GM19452 (cell line): Measurements from ENCODE around the gene TTLL7.
A peak's percentile ranks its signal among the peaks of the same experiment; 100 is the strongest.
"Not testable (repeated sequence)": the region's sequence is repeated elsewhere in the genome, so short reads cannot be mapped to it uniquely, and the experiment has no call there.

Experiments used
- ATAC-seq: cut with Tn5 transposase; IDR thresholded peaks from one replicate; pipeline ENCODE4 v1.9.1; 2021; ENCODE audit not compliant: unreplicated experiment

TTLL7 gene

DNA sequence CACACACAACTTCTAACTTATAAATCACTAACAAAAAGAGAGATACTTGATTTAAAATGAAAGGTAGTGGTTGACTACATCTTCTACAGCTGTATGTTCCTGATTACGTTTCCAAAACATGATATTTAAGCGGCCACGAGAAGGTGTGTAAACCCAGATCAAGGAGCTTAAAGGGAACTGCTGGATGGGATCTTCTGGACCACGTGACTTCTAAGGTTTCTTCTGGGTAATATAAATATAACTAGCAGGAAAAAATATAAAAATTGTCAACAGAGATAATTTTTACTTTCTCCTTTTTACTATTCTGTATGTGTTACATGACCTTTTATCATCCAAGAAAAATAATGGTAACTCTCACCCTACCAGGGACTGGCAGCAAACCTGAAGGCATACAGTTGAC lies 66.2 kb downstream of the TTLL7 start:
- no peak for ATAC-seq

DNA sequence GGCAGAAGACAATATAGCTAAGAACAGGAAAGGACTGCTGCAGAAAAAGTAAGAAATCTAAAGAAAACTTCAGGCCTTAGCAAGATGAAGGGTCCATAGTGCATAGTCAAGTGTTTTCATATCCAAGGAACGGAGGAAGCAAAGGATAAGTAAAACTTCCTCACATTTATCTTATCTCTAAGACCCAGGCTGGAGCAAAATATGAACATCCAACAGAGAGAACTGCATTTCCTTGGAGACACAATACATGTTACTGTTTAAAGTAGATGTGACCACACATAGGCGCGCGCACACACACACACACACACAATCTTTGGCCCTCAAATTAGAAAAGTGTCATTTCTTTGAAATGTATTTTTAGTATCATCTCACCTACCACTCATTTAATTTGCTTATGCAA lies 66.7 kb downstream of the TTLL7 start:
- ATAC-seq, result no peak

GRCh38 chr1:83931658-83932253 lies 67.2 kb downstream of the TTLL7 start:
- peak; percentile 82 for ATAC-seq

DNA sequence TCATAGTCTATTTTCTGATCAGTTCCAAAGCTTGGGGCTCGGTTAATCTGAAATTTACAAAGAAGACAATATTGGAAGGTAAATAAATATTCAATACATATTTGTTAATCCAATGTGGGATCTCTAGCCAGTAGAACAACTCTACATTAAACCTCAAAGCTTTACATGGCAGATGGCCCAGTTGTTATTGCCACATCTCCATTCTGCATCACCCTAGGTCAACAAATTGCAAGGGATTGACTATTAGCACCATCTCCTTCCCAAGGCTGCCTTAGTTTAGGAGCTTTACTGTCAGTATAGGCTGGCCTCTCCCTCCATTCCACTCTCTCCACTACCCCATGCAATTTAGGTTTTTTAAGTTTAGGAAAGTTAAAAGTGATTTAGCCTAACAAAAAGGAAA lies 69.7 kb downstream of the TTLL7 start:
- no peak for ATAC-seq

GRCh38 chr1:83928396-83928795 lies 70.5 kb downstream of the TTLL7 start:
- no peak for ATAC-seq

- no peak for ATAC-seq
Observed at GRCh38 chr1:83927701-83928100, 71.2 kb downstream of the TTLL7 start.

DNA sequence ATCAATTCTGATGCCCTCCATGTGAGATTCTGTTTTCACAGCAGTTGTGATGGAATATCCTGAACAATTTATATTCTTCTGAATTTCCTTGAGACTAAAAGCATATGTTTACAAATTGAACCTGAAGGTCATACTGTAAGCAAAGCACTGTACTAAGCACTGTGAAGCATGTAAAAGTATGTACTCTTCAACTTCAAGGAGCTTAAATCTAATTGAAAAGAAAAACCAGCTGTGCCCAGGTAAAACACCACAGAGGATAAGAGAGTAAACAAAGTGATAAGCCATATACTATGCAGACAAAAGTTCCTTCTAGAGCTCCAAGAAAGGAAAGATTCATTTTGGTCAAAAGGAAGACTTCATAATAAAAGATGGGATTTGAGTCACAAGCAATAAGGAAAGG lies 71.9 kb downstream of the TTLL7 start:
- ATAC-seq, result no peak

DNA sequence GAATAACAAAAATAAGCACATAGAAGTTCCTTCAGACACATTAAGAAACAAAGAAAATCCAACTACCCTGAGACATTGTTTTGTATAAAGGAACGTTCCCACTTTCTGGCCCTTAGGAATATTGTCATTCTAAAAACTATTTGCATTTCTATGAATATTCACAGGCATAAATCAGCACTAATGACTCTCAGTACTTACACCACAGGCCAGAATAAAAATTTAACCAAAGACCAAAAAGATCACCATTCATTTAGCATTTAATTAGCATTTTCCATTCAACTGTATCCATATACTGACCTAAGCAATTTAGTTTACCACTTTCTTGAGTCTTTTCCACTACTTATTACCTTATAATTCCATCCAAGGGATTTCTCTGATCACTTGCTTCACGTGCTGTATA lies 75.4 kb downstream of the TTLL7 start:
- no peak for ATAC-seq

GRCh38 chr1:83922431-83922830 lies 76.5 kb downstream of the TTLL7 start:
- ATAC-seq, result no peak

GRCh38 chr1:83920320-83920719 lies 78.6 kb downstream of the TTLL7 start:
- no peak for ATAC-seq

- no peak for ATAC-seq
Observed at GRCh38 chr1:83919872-83920271, 79.1 kb downstream of the TTLL7 start.

DNA sequence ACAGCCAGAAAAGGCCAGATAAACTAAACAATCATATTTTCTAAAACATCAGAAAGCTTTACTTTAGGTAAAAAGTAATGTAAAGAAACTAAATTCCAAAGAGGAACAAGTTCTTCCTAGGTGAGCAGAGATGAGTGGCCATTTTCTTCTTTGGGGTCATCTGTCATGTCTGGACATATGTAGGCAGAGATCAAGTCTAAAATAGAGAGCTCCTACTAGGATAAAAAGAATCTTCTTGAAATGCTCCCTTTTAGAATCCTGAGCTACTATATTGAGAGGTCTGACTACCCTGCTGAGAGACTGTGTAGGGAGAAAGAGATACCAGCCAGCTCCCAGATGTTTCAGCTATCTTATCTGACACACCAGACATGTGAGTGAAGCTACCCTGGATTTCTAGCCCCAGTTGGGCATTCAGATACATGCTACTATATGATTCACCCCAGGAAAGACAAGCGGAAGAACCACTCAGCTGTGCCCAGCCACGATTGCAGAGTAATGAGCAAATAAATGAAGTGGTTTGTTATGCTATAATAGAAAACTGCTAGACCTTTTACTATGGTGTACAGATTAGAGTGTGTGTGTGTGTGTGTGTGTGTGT lies 80.1 kb downstream of the TTLL7 start:
- no peak for ATAC-seq

DNA sequence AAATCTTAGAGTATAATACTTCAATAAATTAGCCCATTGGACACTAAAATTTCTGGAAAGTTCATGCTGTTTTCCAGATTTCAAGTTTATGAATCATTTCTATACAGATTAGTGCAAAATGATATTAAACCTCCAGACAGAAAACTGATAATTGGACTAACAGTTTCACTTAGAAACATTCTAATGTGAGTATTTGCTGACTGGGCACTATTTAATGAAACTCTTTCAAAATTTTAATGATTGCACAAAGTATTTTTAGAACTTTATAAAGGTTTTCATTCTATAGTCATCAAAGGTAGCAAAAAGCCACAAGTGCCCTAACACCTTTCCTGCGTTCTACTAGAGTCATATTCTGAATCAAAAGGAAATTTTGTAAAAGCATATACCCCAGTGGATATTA lies 81.0 kb downstream of the TTLL7 start:
- no peak for ATAC-seq

DNA sequence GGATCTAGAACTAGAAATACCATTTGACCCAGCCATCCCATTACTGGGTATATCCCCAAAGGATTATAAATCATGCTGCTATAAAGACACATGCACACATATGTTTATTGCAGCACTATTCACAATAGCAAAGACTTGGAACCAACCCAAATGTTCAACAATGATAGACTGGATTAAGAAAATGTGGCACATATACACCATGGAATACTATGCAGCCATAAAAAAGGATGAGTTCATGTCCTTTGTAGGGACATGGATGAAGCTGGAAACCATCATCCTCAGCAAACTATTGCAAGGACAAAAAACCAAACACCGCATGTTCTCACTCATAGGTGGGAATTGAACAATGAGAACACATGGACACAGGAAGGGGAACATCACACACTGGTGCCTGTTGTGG lies 82.8 kb downstream of the TTLL7 start:
- not testable (repeated sequence) for ATAC-seq

DNA sequence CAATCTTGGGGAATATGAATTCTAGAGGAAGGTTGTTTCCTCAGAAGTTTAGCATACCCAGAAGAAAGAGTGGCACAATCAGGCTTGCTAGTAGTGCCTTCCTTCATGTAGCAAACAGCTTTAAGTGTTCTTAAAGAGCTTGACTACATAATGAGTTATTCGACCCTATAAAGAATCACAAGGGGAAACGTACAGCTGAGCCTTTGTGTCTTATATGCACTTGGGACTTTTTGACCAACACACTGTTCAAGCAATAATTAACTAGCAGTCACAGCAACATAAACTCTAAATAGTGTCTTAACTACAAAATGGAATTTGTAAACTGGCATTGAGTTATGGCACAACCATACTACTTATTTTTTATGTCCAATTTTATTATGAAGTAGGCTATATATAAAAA lies 86.1 kb downstream of the TTLL7 start:
- ATAC-seq, result no peak

- ATAC-seq, result no peak
Observed at GRCh38 chr1:83910461-83910860, 88.5 kb downstream of the TTLL7 start.

- no peak for ATAC-seq
Observed at GRCh38 chr1:83909687-83910086, 89.2 kb downstream of the TTLL7 start.

DNA sequence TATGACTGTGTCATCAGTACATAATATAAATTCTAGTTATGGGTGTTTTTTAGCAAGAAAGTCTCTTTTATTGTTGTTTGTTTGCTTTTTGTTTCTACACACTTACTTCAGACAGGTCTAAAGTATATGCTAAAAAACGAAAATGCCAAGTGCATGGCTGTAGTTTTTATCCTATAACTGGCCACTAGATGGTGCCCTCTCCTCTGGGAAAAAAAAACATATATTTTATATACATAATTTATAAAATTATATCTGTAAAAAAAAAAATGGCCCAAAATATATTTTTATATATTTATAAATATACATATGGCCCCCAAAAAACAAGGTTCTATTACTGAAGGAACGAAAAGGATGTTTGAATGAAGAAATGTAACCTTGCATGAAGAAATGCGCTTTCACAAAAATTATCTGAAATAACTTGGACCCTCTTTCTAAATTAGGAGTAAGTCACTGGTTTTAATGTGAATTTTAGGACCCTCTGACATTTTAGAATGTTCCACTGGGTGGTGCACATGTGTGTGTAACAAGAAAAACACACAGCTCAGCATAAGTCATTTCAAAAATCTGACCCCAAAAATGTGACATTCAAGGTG lies 93.5 kb downstream of the TTLL7 start:
- no peak for ATAC-seq

- no peak for ATAC-seq
Observed at GRCh38 chr1:83901547-83902155, 97.3 kb downstream of the TTLL7 start.

DNA sequence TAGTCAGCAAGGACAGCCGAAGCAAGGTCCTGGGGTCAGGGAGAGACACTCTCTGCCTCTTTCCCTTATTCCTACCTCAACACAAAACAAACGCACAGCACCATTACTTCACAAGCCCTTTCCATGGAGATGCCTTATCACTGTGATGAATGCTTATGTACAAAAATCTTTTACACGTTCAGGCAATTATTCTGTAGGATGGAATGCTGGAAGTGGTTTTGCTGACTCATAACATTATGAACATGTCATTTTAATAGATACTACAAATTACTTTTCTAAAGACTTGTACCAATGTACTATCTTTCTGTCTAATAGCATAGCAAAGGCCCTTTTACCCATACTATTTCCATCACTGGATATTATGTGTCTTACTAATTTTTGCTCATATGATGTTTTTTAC lies 98.4 kb downstream of the TTLL7 start:
- ATAC-seq, result no peak

- no peak for ATAC-seq
Observed at GRCh38 chr1:83897516-83897915, 101.4 kb downstream of the TTLL7 start.

DNA sequence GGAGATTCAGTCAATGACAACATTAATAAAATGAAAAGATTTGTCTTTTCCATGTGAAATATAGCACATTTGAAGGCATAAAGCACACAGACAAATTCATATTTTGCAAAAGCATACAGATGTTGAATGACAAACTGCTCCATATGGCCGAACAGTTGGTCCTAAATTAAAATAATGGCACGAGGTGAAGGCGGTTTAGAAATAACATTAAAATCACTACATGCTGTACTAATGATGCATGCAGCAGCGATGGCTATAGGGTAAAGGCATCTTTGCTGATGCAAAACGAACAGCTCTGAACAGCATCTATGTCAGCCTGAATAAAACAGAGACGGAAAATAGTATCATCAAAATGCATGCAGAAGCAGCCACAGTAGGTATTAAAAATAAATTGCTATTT lies 102.6 kb downstream of the TTLL7 start:
- ATAC-seq, result no peak
